ENCODE results near the gene C16orf87. TPM values are rescaled to one million over a fixed set of nuclear protein-coding genes. Genes with fewer than 3 reads are reported as not detected.

The C16orf87 gene
- total RNA-seq, 1 donor from 2014 or later: 28.6 TPM

DNA sequence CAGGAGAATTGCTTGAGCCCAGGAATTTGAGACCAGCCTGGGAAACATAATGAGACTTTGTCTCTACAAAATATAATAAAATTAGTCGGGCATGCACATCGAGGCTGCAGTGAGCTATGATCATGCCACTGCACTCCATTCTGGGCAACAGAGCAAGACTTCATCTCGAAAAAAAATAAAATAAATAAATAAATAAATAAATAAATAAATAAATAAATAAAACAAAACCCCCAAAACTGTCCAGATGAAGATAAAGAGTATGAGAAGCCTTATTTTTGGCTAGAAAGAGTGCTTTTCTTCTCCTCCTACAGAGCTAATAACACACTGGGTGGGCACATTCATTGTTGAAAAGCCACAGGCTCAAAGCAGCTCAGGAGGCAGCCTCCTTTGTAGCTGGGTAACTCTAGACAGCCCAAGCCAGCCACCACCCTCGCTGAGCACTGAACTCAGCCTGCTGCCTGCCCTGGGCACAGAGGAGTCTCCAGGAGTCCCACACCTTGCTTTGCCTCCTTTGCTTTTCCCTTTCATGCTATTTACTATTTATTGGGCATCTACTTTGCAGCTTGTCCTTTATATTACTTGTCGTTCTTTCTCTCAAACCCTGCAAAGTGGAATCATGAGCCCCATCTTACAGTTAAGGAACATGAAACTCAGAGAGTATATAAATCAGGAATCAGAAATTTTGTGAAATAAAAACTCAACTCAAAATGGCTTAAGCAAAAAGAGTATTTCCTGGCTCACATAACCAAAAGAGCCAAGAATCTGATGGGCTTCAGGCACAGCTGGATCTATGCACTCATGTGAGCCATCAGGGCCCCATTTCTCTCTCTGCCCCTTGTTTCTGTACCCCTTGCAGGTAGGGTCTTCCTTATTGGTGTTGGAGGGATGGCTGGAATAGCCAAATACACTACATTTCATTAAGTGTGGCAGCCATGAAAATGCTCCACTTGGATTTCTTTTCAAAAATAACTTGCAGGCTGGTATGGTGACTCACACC, 18.1 kb upstream of the C16orf87 start:
- no peaks in the 10 kb centered on the region for H3K36me3 Mint-ChIP-seq
- H3K27ac Mint-ChIP-seq: no peak overlapping the region
- no peak for DNase-seq (ENCODE audit: low spot score in 2 of 2, unreplicated experiment in 2 of 2)
- no peak overlapping the region for H3K4me3 Mint-ChIP-seq
- no peaks in the 10 kb centered on the region for H3K9me3 Mint-ChIP-seq
- H3K4me1 Mint-ChIP-seq: peaks cover 30% of the 10 kb centered on the region
- H3K27me3 Mint-ChIP-seq (ENCODE audit: low read depth): no peaks in the 10 kb centered on the region
- TF ChIP-seq, protein P1, sequence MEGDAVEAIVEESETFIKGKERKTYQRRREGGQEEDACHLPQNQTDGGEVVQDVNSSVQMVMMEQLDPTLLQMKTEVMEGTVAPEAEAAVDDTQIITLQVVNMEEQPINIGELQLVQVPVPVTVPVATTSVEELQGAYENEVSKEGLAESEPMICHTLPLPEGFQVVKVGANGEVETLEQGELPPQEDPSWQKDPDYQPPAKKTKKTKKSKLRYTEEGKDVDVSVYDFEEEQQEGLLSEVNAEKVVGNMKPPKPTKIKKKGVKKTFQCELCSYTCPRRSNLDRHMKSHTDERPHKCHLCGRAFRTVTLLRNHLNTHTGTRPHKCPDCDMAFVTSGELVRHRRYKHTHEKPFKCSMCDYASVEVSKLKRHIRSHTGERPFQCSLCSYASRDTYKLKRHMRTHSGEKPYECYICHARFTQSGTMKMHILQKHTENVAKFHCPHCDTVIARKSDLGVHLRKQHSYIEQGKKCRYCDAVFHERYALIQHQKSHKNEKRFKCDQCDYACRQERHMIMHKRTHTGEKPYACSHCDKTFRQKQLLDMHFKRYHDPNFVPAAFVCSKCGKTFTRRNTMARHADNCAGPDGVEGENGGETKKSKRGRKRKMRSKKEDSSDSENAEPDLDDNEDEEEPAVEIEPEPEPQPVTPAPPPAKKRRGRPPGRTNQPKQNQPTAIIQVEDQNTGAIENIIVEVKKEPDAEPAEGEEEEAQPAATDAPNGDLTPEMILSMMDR (IDR thresholded peaks at IDR 0.05; ENCODE audit: unreplicated experiment): no peak

DNA sequence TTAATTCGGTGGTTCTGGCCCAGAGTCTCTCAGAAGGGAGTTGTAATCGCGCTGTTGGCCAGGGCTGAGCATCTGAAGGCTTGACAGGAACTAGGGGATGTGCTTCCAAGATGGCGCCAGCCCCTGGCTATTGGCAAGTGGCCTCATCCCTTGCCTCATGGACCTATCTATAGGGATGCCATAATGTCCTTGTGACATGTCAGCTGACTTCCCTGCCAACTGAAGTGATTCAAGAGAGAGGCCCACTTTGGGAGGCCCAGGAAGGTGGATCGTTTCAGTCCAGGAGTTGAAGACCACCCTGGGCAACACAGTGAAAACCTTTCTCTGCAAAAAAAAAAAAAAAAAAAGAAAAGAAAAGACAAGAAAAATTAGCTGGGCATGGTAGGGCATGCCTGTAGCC, 15.0 kb upstream of the C16orf87 start:
- Mint-ChIP-seq H3K27ac (no peak overlapping the region), H3K4me1 (peaks cover 4% of the 10 kb centered on the region), H3K4me3 (no peak overlapping the region), H3K36me3 (peaks cover 5% of the 10 kb centered on the region), H3K9me3 (peaks cover 10% of the 10 kb centered on the region), H3K27me3 (ENCODE audit: low read depth) (no peaks in the 10 kb centered on the region)
- DNase-seq (ENCODE audit: low spot score in 2 of 2, unreplicated experiment in 2 of 2): no peak
- TF ChIP-seq, protein P1 (IDR thresholded peaks at IDR 0.05; ENCODE audit: unreplicated experiment): no peak

DNA sequence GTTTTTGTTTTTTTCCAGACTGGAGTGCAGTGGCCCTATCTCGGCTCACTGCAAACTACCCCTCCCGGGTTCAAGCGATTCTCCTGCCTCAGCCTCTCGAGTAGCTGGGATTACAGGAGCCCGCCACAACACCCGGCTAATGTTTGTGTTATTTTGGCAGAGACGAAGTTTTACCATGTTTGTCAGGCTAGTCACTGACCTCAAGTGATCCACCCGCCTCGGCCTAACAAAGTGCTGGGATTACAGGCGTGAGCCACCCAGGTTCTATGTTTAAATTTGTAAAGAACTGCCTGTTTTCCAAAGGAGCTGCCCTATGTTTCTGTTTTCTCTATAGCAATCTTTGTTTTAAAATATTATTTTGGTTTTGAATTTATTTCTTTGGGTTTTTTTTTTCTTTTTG, 13.8 kb upstream of the C16orf87 start:
- H3K4me1 Mint-ChIP-seq: no peaks in the 10 kb centered on the region
- no peak overlapping the region for H3K4me3 Mint-ChIP-seq
- H3K27me3 Mint-ChIP-seq (ENCODE audit: low read depth): no peaks in the 10 kb centered on the region
- H3K36me3 Mint-ChIP-seq: peaks cover 5% of the 10 kb centered on the region
- peaks cover 10% of the 10 kb centered on the region for H3K9me3 Mint-ChIP-seq
- H3K27ac Mint-ChIP-seq: no peak overlapping the region
- TF ChIP-seq, protein P1 (IDR thresholded peaks at IDR 0.05; ENCODE audit: unreplicated experiment): no peak
- DNase-seq (ENCODE audit: low spot score in 2 of 2, unreplicated experiment in 2 of 2): no peak

DNA sequence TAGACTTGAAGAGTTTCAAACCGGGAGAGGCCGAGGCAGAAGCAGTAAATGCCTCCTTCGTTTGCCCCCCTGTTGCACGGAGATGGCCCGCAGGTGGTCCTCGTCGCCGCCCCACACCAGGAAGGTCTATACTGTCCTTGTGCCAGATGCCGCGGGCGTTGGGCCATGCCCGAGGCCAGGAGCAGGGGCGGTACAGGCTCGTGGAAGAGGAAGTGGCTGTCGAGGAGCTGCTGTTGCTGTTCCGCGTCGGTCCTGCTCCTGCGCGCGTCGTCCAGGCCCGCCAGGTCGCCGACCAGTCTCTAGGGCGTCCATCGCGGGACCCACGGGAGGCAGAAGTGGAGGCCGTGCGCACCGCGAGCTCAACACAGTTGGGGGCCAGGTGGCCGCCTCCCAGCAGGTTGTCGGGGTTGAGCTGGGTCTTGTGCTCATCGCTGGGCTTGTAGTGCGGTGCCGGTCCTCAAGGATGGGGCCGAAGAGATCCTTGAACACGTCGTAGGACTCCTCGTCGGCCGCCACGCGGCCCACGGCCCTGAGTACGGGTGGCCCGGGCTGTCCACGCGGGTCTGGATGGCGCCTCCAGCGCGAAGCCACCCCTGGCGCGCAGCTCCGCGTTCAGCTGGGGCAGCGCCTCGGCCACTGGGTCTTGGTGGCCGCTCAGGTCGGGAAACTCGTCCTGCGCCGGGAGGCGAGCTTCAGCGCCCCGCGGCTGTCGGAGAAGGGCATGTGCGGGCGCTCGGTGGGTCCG, 13.1 kb upstream of the C16orf87 start:
- no peaks in the 10 kb centered on the region for H3K27me3 Mint-ChIP-seq (ENCODE audit: low read depth)
- H3K27ac Mint-ChIP-seq: no peak overlapping the region
- no peaks in the 10 kb centered on the region for H3K4me1 Mint-ChIP-seq
- peaks cover 10% of the 10 kb centered on the region for H3K9me3 Mint-ChIP-seq
- no peak overlapping the region for H3K4me3 Mint-ChIP-seq
- H3K36me3 Mint-ChIP-seq: peaks cover 5% of the 10 kb centered on the region
- TF ChIP-seq, protein P1 (IDR thresholded peaks at IDR 0.05; ENCODE audit: unreplicated experiment): no peak
- no peak for DNase-seq (ENCODE audit: low spot score in 2 of 2, unreplicated experiment in 2 of 2)

DNA sequence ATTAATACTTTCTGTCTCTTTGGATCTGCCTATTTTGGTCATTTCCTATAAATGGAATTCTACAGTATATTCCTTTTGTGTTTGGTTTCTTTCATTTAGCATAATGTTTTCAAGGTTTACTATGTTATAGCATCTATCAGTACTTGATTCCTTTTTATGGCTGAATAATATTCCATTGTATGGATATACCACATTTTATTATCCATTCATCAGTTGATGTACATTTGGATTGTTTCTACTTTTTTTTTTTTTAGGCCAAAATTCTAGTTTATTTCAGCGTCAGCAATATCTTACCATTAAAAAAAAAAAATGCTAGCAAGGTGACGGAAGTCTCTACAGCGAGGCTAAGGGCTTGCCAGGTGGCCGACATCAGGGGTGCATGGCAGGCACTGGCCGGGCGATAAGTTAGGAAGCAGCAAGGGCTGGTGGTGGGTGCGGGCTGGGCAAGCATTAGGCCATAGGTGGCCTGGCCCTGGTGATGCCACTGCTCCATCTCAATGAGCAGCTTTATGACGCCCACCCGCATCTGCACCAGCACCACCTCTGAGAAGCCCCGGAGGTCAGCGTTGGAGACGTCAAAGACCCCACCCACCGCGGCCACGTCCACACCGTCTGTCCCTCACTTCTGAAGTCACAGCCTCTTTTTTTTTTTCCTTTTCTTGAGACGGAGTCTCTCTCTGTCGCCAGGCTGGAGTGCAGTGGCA, 11.4 kb upstream of the C16orf87 start:
- Mint-ChIP-seq H3K27me3 (ENCODE audit: low read depth) (no peaks in the 10 kb centered on the region), H3K36me3 (peaks cover 5% of the 10 kb centered on the region), H3K4me3 (no peak overlapping the region), H3K9me3 (peaks cover 10% of the 10 kb centered on the region), H3K4me1 (no peaks in the 10 kb centered on the region), H3K27ac (no peak overlapping the region)
- TF ChIP-seq, protein P1 (IDR thresholded peaks at IDR 0.05; ENCODE audit: unreplicated experiment): no peak
- no peak for DNase-seq (ENCODE audit: low spot score in 2 of 2, unreplicated experiment in 2 of 2)
